SJCRH30 (cell line): Measurements from ENCODE around the gene SSTR1. TPM values are rescaled to one million over a fixed set of nuclear protein-coding genes. Genes with fewer than 3 reads are reported as not detected.
A peak's percentile ranks its signal among the peaks of the same experiment; 100 is the strongest.

ENCODE experiments used
- DNase-seq, 2 experiments: peaks; one replicate each; pipeline ENCODE4 v3.0.0-alpha.2; 2015 to 2020
- H3K27ac ChIP-seq: fragments of 250-450 bp; sonication (Bioruptor Pico); 2 replicates; pipeline ENCODE4 v1.5.1; 2020; ENCODE audit warnings: mild to moderate bottlenecking, moderate library complexity
- H3K27me3 ChIP-seq: fragments of 250-450 bp; sonication (Bioruptor Pico); 2 replicates; pipeline ENCODE4 v1.5.1; 2020; ENCODE audit warnings: mild to moderate bottlenecking, moderate library complexity
- H3K36me3 ChIP-seq: fragments of 250-450 bp; sonication (Bioruptor Pico); 2 replicates; pipeline ENCODE4 v1.5.1; 2020; ENCODE audit warnings: mild to moderate bottlenecking, moderate library complexity
- H3K4me1 ChIP-seq: fragments of 250-450 bp; sonication (Bioruptor Pico); 2 replicates; pipeline ENCODE4 v1.5.1; 2020; ENCODE audit warnings: mild to moderate bottlenecking, moderate library complexity
- H3K4me3 ChIP-seq: fragments of 250-450 bp; sonication (Bioruptor Pico); 2 replicates; pipeline ENCODE4 v1.5.1; 2020; ENCODE audit warnings: mild to moderate bottlenecking, moderate library complexity
- H3K9me3 ChIP-seq: fragments of 250-450 bp; sonication (Bioruptor Pico); replicated peaks from 2 replicates; pipeline ENCODE4 v1.5.1; 2020; ENCODE audit warnings: mild to moderate bottlenecking, moderate library complexity
- total RNA-seq: library from RNA; depleted of rRNA; stranded (reverse); fragments of >200 nt; shearing (Covaris generic); gene quantifications from 2 replicates; pipeline ENCODE4 v1.2.3, GENCODE V29; 2014

The SSTR1 gene
- total RNA-seq, 1 experiment from 2014 or later, result not detected

DNA sequence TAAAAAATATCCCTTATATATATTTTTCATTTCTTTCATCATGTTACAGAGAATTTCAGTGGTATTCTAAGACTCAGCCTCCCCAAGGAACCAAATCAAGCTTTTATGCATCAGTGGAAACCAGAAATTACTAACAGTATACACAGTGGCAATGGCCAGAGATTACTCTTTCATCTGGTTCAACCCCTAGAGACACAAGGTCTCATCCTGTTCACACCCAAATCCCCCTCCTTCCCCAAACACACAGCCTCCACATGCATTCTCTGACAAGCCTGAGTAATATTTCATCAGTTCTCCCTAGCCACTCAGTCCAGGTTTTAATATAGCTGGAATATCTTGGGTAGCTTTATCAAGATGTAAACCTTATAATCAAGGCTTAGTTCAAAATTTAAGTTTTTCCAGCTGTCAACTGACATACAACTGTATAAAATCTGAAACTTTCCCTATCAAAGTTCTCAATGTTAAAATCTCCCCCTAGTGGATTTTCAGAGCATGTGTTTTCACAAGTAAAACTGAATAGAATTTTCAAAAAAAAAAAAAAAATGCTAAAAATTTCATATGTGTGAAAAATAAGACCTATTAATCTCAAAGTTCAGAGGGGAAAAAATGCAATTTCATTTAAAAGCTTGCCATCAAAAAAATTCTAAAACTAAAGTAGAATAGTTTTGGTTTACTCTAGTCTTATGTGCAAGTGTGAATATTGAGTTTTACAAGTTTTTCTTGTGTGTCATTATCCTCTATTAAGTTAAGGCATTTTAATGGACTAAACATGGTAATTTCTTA, 10.5 kb upstream of the SSTR1 start:
- Histone ChIP-seq H3K4me3 (no peak overlapping the region), H3K36me3 (no peaks in the 10 kb centered on the region), H3K9me3 (no peaks in the 10 kb centered on the region), H3K27me3 (no peaks in the 10 kb centered on the region), H3K4me1 (no peaks in the 10 kb centered on the region; the same call in 1 of the 2 replicates), H3K27ac (no peak overlapping the region)
- DNase-seq, result peak in 1 of 2 experiments; percentile 33

DNA sequence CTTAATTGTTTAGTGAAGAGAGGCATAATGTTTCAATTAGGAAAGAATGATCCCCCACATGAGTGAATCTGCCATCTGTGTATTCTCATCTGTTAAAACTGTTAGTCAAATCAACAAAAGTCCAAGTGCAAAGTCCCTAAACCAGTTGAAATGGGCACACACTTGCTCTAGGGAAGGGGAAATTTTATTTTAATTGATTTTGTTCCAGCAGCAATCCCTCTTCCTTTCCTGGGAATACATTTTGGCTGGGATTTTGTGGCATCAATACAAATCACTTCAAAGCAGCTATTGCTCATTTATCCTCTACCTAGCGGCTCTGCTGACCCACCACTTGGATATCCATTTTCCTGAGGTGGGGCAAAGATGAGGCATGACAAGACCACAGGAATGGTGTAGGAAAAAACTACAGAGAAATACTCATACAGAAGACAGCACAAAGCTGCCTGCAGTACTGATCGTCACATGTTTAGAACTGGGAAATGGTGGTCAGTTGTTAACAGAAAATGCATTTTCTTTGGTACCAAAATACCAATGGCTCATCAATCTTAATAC, 9.8 kb upstream of the SSTR1 start:
- Histone ChIP-seq H3K4me1 (no peaks in the 10 kb centered on the region; the same call in 1 of the 2 replicates), H3K27ac (no peak overlapping the region), H3K27me3 (no peaks in the 10 kb centered on the region), H3K4me3 (no peak overlapping the region), H3K36me3 (no peaks in the 10 kb centered on the region), H3K9me3 (no peaks in the 10 kb centered on the region)
- peak in 1 of 2 experiments; percentile 16 for DNase-seq

DNA sequence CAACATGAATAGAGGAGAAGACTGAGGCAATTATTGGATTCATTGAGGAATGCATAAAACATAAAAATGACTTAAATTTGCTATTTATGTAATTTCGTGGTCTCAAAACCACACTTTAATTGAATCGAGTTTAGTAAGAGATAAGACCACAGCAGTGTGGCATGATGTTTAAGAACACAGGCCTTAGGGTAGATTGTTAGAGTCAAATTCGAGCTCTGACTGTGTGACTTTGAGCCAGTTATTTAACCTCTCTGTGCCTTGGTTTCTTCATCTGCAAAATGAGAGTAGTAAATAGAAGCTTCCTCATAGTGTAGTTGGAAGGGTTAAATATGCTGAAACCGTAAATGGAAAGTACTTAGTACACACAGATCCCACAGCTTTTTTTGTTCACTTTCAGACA, 9.3 kb upstream of the SSTR1 start:
- Histone ChIP-seq H3K36me3 (no peaks in the 10 kb centered on the region), H3K27me3 (no peaks in the 10 kb centered on the region), H3K9me3 (no peaks in the 10 kb centered on the region), H3K4me3 (no peak overlapping the region), H3K27ac (no peak overlapping the region), H3K4me1 (no peaks in the 10 kb centered on the region; the same call in 1 of the 2 replicates)
- DNase-seq, result no peak

DNA sequence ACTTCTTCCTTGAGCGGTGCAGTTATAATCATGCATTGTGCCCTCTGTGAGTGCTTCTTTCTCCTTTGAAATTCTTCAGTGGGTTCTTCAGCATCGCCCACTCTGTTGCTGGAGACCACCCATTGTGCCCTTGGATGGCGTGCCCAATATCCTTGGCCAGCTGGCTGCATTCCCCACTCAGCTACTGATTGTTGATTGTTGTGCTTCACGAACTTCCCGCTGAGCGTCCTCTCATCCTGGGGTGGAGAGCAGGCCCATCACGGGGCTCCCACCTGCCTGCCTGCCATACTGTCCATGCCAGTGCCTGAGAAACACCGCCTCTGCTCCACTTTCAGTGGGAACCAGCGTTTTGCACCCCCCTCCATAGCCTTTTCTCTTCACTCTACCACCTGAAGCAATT, 8.6 kb upstream of the SSTR1 start:
- Histone ChIP-seq H3K4me1 (peaks cover 6% of the 10 kb centered on the region), H3K27me3 (no peaks in the 10 kb centered on the region), H3K9me3 (no peaks in the 10 kb centered on the region), H3K27ac (no peak overlapping the region), H3K4me3 (no peak overlapping the region), H3K36me3 (no peaks in the 10 kb centered on the region)
- no peak for DNase-seq

DNA sequence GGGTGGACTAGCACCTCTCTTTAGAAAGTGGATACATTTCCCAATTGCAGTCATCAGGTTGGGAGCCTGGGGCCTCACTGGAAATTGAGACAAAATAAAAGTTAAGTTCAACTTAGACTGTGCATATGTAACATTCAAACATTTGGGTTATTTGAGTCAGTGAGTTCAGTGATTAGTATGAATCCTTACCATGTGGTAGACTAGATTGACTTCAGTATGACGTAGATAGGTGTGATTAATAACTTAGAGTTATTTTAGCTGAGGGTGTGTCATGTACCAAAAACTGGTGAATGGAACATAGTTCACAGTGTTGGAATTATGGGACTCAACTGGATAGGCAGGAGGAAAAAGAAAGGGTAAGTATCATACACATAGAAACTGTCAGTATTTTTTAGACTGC, 8.0 kb upstream of the SSTR1 start:
- Histone ChIP-seq H3K4me1 (peaks cover 13% of the 10 kb centered on the region), H3K36me3 (no peaks in the 10 kb centered on the region), H3K4me3 (no peak overlapping the region), H3K27me3 (no peaks in the 10 kb centered on the region), H3K27ac (no peak overlapping the region), H3K9me3 (no peaks in the 10 kb centered on the region)
- no peak for DNase-seq

DNA sequence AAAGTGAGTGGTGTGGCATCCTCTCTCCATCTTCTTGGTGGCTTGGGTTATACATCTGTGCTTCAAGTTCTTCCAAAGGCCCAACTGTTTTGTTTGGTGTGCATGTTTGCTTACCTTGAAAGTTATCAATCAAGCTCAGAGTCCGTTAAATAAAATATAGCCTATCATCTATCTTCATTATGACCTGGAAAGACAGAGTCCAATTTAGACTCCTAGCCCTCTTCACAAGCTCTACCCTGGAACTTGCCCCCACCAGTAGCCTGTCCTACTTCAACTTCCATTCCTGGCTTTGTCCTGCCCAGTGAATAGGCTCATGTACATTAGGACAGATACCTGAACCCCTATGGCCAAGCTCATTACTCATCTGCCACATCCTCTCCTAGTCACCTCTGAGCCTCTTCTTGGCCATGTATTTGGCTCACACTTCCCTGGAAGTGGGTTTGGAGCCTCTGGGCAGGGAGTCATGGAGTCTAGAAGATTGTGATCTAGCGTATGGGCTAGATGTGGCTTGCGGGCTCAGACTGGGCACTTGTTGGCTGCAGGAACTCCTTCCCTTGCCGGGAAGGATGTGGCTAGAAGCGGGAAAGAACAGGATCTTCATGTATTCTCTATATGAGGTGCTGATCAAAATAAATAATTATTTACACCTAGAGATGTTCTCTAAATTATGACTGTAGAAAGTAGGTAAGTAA, 6.4 kb upstream of the SSTR1 start:
- H3K36me3 ChIP-seq, result no peaks in the 10 kb centered on the region

DNA sequence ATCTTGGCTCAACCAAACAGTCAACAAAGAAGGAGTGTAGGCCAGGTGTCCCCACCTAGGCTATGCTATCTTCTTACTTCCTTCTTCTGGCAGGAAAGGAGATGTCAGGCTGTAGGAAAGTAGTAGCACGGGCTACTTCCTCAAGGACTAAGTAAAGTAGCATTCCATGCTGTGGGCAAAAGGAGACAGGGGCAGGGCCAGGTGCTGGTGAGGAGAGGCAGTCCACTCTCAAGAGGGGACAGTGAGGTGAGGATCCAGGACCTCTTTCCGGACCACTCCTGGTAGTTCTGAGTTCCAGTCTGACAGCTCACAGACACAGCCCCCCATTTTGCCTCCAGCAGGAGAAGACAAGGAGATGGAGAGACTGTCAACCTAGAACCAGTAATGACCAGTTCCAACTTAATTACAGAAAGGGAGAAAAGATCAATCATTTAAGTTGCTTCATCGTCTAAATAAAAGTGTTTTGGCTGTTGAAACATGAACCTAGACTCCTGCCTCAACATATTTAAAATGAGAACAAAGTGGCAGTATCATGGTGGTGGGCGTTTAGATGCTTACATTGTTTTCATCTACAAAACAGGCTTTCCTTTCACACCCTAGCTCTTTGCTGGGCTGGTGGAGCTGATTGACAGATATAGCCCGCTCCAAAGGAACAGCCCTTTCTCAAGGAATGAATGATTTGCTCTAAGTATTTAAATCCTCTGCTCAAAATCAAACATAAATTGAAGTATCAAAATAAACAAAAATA, 5.1 kb upstream of the SSTR1 start:
- H3K27me3 ChIP-seq, result no peaks in the 10 kb centered on the region
- 0 out of 2 replicates have a peak, but pooled peaks cover 3% of the 10 kb centered on the region for H3K9me3 ChIP-seq
- H3K4me1 ChIP-seq, result peaks cover 20% of the 10 kb centered on the region
- H3K27ac ChIP-seq, result no peak overlapping the region
- no peak for DNase-seq
- H3K36me3 ChIP-seq, result no peaks in the 10 kb centered on the region
- H3K4me3 ChIP-seq, result no peak overlapping the region

More for the DNA sequence above, 6.4 kb upstream of the SSTR1 start:
- H3K4me1 ChIP-seq, result peaks cover 20% of the 10 kb centered on the region
- DNase-seq, result no peak
- H3K9me3 ChIP-seq, result no peaks in the 10 kb centered on the region
- no peak overlapping the region for H3K4me3 ChIP-seq
- H3K27me3 ChIP-seq, result no peaks in the 10 kb centered on the region
- H3K27ac ChIP-seq, result no peak overlapping the region

DNA sequence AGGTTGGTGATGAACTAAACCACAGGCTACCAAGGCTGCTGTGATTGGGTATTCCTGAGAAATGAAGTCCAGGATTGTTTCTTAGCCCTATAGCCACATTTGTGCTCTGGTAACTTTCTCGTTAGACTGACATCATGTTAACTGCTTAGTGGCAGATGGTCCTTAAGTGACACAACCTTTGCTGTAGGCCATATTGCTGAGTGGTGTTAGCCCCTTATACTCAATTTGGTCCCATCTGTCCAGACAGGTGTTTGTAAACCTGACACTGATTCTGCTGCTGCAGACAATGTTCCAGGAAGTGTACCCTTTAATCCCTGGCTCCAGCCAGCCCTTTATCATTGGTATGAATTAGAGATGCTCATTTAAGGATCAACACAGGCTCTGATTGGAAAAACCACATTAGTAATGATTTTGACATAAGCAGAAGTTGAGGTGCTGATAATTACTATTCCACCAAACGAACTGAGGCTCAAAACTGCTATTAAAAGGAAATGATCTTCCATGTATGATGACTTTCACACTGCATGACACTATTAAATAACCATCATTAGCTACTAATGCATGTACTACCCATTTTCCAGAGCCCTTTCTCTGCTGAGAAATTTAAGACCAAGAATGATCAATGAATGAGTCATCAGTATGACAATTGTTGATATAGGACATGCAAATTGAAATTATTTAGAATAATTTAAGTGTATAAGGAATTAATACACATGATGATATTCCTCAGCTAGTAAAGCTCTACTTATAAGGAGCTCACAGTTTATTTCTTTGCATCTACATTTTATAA, 3.6 kb upstream of the SSTR1 start:
- Histone ChIP-seq H3K27me3 (no peaks in the 10 kb centered on the region), H3K4me3 (no peak overlapping the region), H3K27ac (peak overlapping the region; percentile 23), H3K9me3 (0 out of 2 replicates have a peak, but pooled peaks cover 3% of the 10 kb centered on the region), H3K36me3 (no peaks in the 10 kb centered on the region), H3K4me1 (peaks cover 20% of the 10 kb centered on the region)
- DNase-seq, result peak; percentile 45 to 72

DNA sequence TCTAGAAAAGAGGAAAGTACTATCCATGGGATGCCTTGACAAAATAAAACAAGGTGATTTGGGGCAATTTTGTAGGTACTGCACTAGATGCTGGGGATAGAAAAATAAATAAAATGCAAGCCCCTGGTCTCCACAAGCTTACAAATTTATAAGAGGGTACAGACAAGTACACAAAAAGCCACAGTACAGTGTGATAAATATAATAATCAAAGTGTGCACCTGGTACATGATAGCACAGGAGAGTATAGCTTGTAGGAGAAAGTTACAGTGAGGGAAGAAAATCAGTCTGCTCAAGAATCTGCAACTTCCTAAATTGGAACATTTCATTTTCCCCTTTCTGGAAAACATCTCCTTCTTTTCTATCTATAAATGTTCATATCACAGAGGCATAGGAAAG, 3.0 kb upstream of the SSTR1 start:
- Histone ChIP-seq H3K27ac (peak overlapping the region; percentile 23), H3K36me3 (no peaks in the 10 kb centered on the region), H3K9me3 (peaks cover 3% of the 10 kb centered on the region; the same call in 1 of the 2 replicates), H3K4me1 (peaks cover 20% of the 10 kb centered on the region), H3K27me3 (no peaks in the 10 kb centered on the region), H3K4me3 (no peak overlapping the region)
- peak in 1 of 2 experiments; percentile 10 for DNase-seq

DNA sequence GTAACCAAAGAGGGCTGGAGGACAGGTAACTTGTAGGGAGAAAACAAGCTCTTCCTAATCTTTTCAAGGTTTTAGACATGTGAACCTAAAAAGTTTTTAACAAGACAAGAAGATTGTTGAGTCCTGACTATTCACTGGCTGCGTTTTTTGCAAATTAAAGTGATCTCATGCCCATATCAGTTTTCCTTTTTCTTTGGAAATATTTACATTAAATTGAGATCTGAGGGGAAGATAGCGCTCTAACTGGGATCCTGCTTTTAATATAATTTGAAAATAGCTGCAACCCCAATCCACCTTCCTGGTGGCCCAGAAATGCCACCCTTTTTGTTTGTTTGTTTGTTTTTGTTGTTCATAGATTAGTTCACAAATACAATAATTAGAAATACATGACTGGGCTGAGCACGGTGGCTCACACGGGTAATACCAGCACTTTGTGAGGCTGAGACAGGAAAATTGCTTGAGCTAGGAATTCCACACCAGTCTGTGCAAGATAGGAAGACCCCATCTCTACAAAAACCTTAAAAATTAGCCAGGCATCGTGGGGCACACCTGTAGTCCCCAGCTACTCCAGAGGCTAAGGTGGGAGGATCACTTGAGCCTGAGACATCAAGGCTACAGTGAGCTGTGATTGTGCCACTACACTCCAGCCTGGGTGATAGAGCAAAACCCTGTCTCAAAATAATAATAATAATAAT, 2.4 kb upstream of the SSTR1 start:
- no peaks in the 10 kb centered on the region for H3K36me3 ChIP-seq
- H3K4me3 ChIP-seq, result no peak overlapping the region
- H3K27ac ChIP-seq, result peak overlapping the region; percentile 23
- no peaks in the 10 kb centered on the region for H3K27me3 ChIP-seq
- peaks cover 3% of the 10 kb centered on the region; the same call in 1 of the 2 replicates for H3K9me3 ChIP-seq
- peak in 1 of 2 experiments; percentile 34 for DNase-seq
- H3K4me1 ChIP-seq, result peaks cover 20% of the 10 kb centered on the region

DNA sequence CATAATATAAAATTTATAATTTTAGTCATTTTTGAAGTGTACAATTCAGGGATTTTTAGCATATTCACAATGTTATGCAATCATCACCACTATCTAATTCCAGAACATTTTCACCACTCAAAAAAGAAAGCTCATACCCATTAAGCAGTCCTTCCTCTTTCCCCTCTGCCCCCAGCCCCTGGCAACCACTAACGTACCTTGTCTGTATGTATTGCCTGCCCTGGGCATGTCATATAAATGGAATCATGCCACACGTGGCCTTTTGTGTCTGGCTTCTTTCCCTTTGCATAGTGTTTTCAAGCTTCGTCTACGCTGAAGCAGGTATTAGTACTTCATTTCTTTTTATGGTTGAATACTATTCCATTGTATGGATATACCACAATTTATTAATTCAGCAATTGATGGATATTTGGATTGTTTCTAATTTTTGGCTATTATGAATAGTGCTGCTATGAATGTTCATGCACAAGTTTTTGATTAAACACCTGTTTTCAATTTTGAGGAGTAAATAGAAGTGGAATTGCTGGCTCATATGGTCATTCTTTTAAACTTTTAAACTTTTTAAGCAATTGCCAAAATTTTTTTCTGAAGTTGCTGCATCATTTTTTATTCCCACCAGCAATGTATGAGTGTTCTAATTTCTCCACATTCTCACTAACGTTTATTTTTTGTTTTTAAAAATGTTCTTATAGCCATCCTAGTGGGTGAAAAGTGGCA, 1.6 kb upstream of the SSTR1 start:
- Histone ChIP-seq H3K27ac (no peak overlapping the region), H3K27me3 (no peaks in the 10 kb centered on the region), H3K9me3 (peaks cover 3% of the 10 kb centered on the region; the same call in 1 of the 2 replicates), H3K4me3 (no peak overlapping the region), H3K36me3 (no peaks in the 10 kb centered on the region), H3K4me1 (peaks cover 20% of the 10 kb centered on the region)
- DNase-seq, result no peak

DNA sequence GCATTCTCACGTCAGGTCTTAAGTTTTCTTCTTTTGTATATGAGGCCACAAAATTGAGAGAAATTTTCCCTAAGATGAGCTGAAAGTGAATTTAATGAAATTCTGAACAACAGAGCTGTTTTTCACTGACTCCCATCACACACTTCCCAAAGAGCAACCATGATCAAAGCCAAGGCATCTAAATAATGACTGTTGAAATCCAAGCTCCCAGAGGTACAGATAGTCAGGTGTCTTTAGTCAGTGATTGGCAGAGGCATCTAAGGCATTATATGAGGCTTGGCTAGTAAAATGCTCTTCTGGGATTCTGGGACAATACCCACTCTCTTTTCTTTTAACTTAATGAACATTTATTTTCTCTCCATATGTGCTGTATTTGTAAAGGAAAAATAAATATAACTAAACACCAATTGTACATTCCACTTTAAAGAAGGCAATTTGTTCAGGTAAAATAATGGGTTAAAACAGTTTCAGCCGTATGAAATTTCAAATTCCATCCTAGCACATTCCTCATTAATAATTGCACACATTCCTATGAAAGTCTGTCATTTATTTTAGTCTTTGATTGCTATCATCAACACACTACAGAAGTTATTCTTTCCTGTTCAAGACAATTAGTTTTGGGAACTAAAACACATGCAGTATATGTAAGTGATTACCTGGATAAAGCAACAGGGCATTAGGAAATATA, 871 bp upstream of the SSTR1 start:
- peaks cover 3% of the 10 kb centered on the region; the same call in 1 of the 2 replicates for H3K9me3 ChIP-seq
- no peaks in the 10 kb centered on the region for H3K36me3 ChIP-seq
- H3K4me1 ChIP-seq, result peaks cover 20% of the 10 kb centered on the region
- no peak overlapping the region for H3K27ac ChIP-seq
- H3K27me3 ChIP-seq, result no peaks in the 10 kb centered on the region
- no peak for DNase-seq
- H3K4me3 ChIP-seq, result no peak overlapping the region
